ENCODE measurements around the gene TLE3.

- no peak for TF ChIP-seq PATZ1 (CRISPR knock-in tag; IDR thresholded peaks at IDR 0.05; ENCODE audit: borderline replicate concordance)
- no peak for TF ChIP-seq RARB (CRISPR knock-in tag; IDR thresholded peaks at IDR 0.05)
- no peak for TF ChIP-seq ZNF70 (CRISPR knock-in tag; IDR thresholded peaks at IDR 0.05)
- TF ChIP-seq BACH2 (CRISPR knock-in tag; IDR thresholded peaks at IDR 0.05; ENCODE audit: borderline replicate concordance), result no peak
- TF ChIP-seq OSR1 (CRISPR knock-in tag; IDR thresholded peaks at IDR 0.05), result no peak
- no peak for TF ChIP-seq ARNTL (CRISPR knock-in tag; IDR thresholded peaks at IDR 0.05; ENCODE audit: borderline replicate concordance, low read depth)
- TF ChIP-seq ZNF565 (CRISPR knock-in tag; conservative IDR thresholded peaks at IDR 0.05; ENCODE audit: low read depth), result no peak
- TF ChIP-seq GLIS3 (CRISPR knock-in tag; IDR thresholded peaks at IDR 0.05), result no peak
- no peak for TF ChIP-seq ZNF8 (CRISPR knock-in tag; IDR thresholded peaks at IDR 0.05)
- no peak for TF ChIP-seq CREB5 (CRISPR knock-in tag; IDR thresholded peaks at IDR 0.05; ENCODE audit: low read depth)
- no peak for TF ChIP-seq CSDC2 (CRISPR knock-in tag; IDR thresholded peaks at IDR 0.05)
- no peak for TF ChIP-seq TOX (CRISPR knock-in tag; IDR thresholded peaks at IDR 0.05; ENCODE audit: borderline replicate concordance)
- no peak for TF ChIP-seq POU6F1 (CRISPR knock-in tag; IDR thresholded peaks at IDR 0.05; ENCODE audit: borderline replicate concordance, low read depth)
Measured at GRCh38 chr15:70147178-70147760, 49.6 kb upstream of the TLE3 start.

Data from SK-N-SH treated with all-trans-retinoic acid at 6 μM for 48 hours (cell line).